Hepatocyte (in vitro differentiated cells): ENCODE data around the gene FBRSL1. TPM values are rescaled to one million over a fixed set of nuclear protein-coding genes. Genes with fewer than 3 reads are reported as not detected.
"Not testable (repeated sequence)": the region's sequence is repeated elsewhere in the genome, so short reads cannot be mapped to it uniquely, and the experiment has no call there.

Experiments
- DNase-seq: peaks from one replicate; pipeline ENCODE4 v3.0.0-alpha.2; 2016; ENCODE audit warnings: low spot score
- H2AFZ ChIP-seq: fragments of 200-600 bp; sonication (generic); 2 replicates; pipeline ENCODE4 v1.6.0; 2016; ENCODE audit warnings: antibody characterized with exemption, mild to moderate bottlenecking
- H3K27ac ChIP-seq: fragments of 200-600 bp; sonication (generic); 2 replicates; pipeline ENCODE4 v1.5.1; 2016; ENCODE audit warnings: mild to moderate bottlenecking
- H3K27me3 ChIP-seq: fragments of 200-600 bp; sonication (generic); 2 replicates; pipeline ENCODE4 v1.6.1; 2016
- H3K36me3 ChIP-seq: fragments of 200-600 bp; sonication (generic); replicated peaks from 2 replicates; pipeline ENCODE4 v1.5.1; 2016; ENCODE audit warnings: low read depth; ENCODE audit not compliant: insufficient read depth
- H3K4me1 ChIP-seq: fragments of 200-600 bp; sonication (generic); 2 replicates; pipeline ENCODE4 v1.5.1; 2016; ENCODE audit warnings: mild to moderate bottlenecking, moderate library complexity; ENCODE audit not compliant: insufficient read depth
- H3K4me2 ChIP-seq: fragments of 200-600 bp; sonication (generic); 2 replicates; pipeline ENCODE4 v1.6.0; 2016
- H3K4me3 ChIP-seq: fragments of 200-600 bp; sonication (generic); 2 replicates; pipeline ENCODE4 v1.5.1; 2016; ENCODE audit warnings: mild to moderate bottlenecking
- H3K79me2 ChIP-seq: fragments of 200-600 bp; sonication (generic); 2 replicates; pipeline ENCODE4 v1.6.0; 2017; ENCODE audit warnings: mild to moderate bottlenecking
- H3K9me2 ChIP-seq: fragments of 200-600 bp; sonication (generic); replicated peaks from 2 replicates; pipeline ENCODE4 v1.6.0; 2017; ENCODE audit warnings: mild to moderate bottlenecking; ENCODE audit not compliant: insufficient read depth
- H3K9me3 ChIP-seq: fragments of 200-600 bp; sonication (generic); 2 replicates; pipeline ENCODE4 v1.5.1; 2016; ENCODE audit warnings: low read depth, mild to moderate bottlenecking
- H4K20me1 ChIP-seq: fragments of 200-600 bp; sonication (generic); 2 replicates; pipeline ENCODE4 v1.6.0; 2016; ENCODE audit warnings: mild to moderate bottlenecking; ENCODE audit not compliant: insufficient read depth, poor library complexity, severe bottlenecking
- CTCF ChIP-seq: fragments of 200-600 bp; sonication (generic); IDR thresholded peaks from 2 replicates; pipeline ENCODE4 v1.5.1; 2016; ENCODE audit warnings: antibody characterized with exemption, mild to moderate bottlenecking; ENCODE audit not compliant: poor library complexity
- EZH2 ChIP-seq: fragments of 200-600 bp; sonication (generic); IDR thresholded peaks from 2 replicates; pipeline ENCODE4 v1.6.1; 2016; ENCODE audit warnings: antibody characterized with exemption, mild to moderate bottlenecking, borderline replicate concordance
- EZH2phosphoT487 ChIP-seq: fragments of 200-600 bp; sonication (generic); IDR thresholded peaks from one replicate; pipeline ENCODE4 v1.6.1; 2018; ENCODE audit warnings: antibody characterized with exemption, mild to moderate bottlenecking, low read depth, moderate library complexity; ENCODE audit not compliant: unreplicated experiment, severe bottlenecking
- WGBS: methylation state at CpG from one replicate; pipeline ENCODE4 v1.1.6; 2016; ENCODE audit warnings: low lambda C conversion rate; ENCODE audit errors: missing lambda C conversion rate; 5-methylcytosine and 5-hydroxymethylcytosine counted together
- polyA plus RNA-seq: library from polyadenylated mRNA; unstranded; fragments of >200 nt; fragmentation: Nextera tagmentation; extraction: Ambion mirVana; gene quantifications from 2 replicates; pipeline ENCODE4 v1.2.1, GENCODE V29; 2016
- total RNA-seq: library from RNA; depleted of rRNA; stranded (reverse); fragments of >200 nt; gene quantifications from 2 replicates; pipeline ENCODE4 v1.2.3, GENCODE V29; 2014

The FBRSL1 gene
- total and polyA plus RNA-seq, 2 experiments from 2014 or later, result 18.5 to 61.1 TPM

GRCh38 chr12:132461526-132461925 is 28.4 kb upstream of the FBRSL1 start:
- Histone ChIP-seq H3K9me2 (no peaks in the 10 kb centered on the region), H3K4me1 (peaks cover 7% of the 10 kb centered on the region), H4K20me1 (no peaks in the 10 kb centered on the region), H3K27ac (no peak overlapping the region), H3K9me3 (no peaks in the 10 kb centered on the region), H3K27me3 (peaks cover 6% of the 10 kb centered on the region), H3K4me2 (no peak overlapping the region), H3K79me2 (no peaks in the 10 kb centered on the region), H3K4me3 (no peak overlapping the region), H2AFZ (no peak overlapping the region), H3K36me3 (no peaks in the 10 kb centered on the region)
- no peak for TF ChIP-seq EZH2
- no peak for DNase-seq
- 81% methylated on average over 10 of the region's 10 CpGs for WGBS

- H2AFZ ChIP-seq, result no peak overlapping the region
- H3K27me3 ChIP-seq, result peaks cover 4% of the 10 kb centered on the region
- H3K4me1 ChIP-seq, result peaks cover 7% of the 10 kb centered on the region
- no peaks in the 10 kb centered on the region for H3K79me2 ChIP-seq
- no peak for DNase-seq
- H3K9me3 ChIP-seq, result no peaks in the 10 kb centered on the region
- no peak overlapping the region for H3K4me3 ChIP-seq
- WGBS, result 80% methylated on average over 5 of the region's 5 CpGs
- no peak overlapping the region for H3K4me2 ChIP-seq
- no peaks in the 10 kb centered on the region for H3K36me3 ChIP-seq
- no peak overlapping the region for H3K27ac ChIP-seq
- H4K20me1 ChIP-seq, result no peaks in the 10 kb centered on the region
- TF ChIP-seq CTCF, result no peak
- TF ChIP-seq EZH2, result no peak
- no peak for TF ChIP-seq EZH2phosphoT487
- no peaks in the 10 kb centered on the region for H3K9me2 ChIP-seq
Observed at GRCh38 chr12:132462788-132463187, 27.2 kb upstream of the FBRSL1 start.

GRCh38 chr12:132463284-132463924 is 26.5 kb upstream of the FBRSL1 start:
- DNase-seq, H4K20me1 ChIP-seq, H3K9me2 ChIP-seq, H2AFZ ChIP-seq, H3K79me2 ChIP-seq, H3K4me1 ChIP-seq, H3K4me3 ChIP-seq, H3K27me3 ChIP-seq, H3K36me3 ChIP-seq, H3K27ac ChIP-seq, H3K9me3 ChIP-seq, H3K4me2 ChIP-seq: not testable (repeated sequence)

- not testable (repeated sequence) for DNase-seq, H3K27me3 ChIP-seq, H3K4me2 ChIP-seq, H3K27ac ChIP-seq, H3K9me3 ChIP-seq, H2AFZ ChIP-seq, H3K79me2 ChIP-seq, H3K4me1 ChIP-seq, H3K4me3 ChIP-seq, H4K20me1 ChIP-seq, H3K36me3 ChIP-seq, H3K9me2 ChIP-seq
- WGBS, result 76% methylated on average over 5 of the region's 5 CpGs
Observed at GRCh38 chr12:132464304-132464703, 25.6 kb upstream of the FBRSL1 start.

- Histone ChIP-seq H3K27me3 (no peaks in the 10 kb centered on the region), H3K79me2 (no peaks in the 10 kb centered on the region), H3K9me2 (no peaks in the 10 kb centered on the region), H3K4me2 (no peak overlapping the region), H3K27ac (no peak overlapping the region), H3K36me3 (no peaks in the 10 kb centered on the region), H4K20me1 (no peaks in the 10 kb centered on the region), H3K9me3 (no peaks in the 10 kb centered on the region), H3K4me3 (no peak overlapping the region), H2AFZ (no peak overlapping the region), H3K4me1 (peaks cover 7% of the 10 kb centered on the region)
- TF ChIP-seq EZH2phosphoT487 (no peak), CTCF (no peak), EZH2 (no peak)
- 88% methylated on average over 10 of the region's 10 CpGs for WGBS
- DNase-seq, result no peak
Observed at GRCh38 chr12:132464820-132465219, 25.1 kb upstream of the FBRSL1 start.
